Measurements from ENCODE around the gene SGO2.

DNA sequence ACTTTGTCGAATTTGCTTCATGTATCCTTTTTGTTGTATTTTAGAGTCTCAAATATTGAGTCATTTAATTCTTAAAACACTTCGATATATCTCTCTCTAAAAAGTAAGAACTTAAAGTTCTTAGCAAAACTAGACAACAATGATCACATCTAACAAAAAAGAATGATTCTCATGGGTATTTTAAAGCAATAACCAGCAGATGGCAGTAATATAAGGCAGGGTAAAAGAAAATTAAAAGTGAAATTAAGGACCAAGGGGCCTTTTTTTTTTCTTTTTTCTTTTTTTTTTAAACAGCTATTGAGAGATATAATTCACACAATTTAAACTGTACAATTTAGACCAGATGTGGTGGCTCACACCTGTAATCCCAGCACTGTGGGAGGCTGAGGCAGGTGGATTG, 50.0 kb downstream of the SGO2 start:
- TF ChIP-seq, protein P1, sequence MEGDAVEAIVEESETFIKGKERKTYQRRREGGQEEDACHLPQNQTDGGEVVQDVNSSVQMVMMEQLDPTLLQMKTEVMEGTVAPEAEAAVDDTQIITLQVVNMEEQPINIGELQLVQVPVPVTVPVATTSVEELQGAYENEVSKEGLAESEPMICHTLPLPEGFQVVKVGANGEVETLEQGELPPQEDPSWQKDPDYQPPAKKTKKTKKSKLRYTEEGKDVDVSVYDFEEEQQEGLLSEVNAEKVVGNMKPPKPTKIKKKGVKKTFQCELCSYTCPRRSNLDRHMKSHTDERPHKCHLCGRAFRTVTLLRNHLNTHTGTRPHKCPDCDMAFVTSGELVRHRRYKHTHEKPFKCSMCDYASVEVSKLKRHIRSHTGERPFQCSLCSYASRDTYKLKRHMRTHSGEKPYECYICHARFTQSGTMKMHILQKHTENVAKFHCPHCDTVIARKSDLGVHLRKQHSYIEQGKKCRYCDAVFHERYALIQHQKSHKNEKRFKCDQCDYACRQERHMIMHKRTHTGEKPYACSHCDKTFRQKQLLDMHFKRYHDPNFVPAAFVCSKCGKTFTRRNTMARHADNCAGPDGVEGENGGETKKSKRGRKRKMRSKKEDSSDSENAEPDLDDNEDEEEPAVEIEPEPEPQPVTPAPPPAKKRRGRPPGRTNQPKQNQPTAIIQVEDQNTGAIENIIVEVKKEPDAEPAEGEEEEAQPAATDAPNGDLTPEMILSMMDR (IDR thresholded peaks at IDR 0.05): peak in 2 of 3 experiments; percentile 18 to 43
- TF ChIP-seq POLR2AphosphoS5 (IDR thresholded peaks at IDR 0.05): no peak
